AG04450 (cell line): ENCODE measurements around the gene RCCD1. TPM values are rescaled to one million over a fixed set of nuclear protein-coding genes. Genes with fewer than 3 reads are reported as not detected.

Experiments
- CTCF ChIA-PET: fragments of 300-600, 350-600 bp; formaldehyde crosslinking; extraction: SDS; loops from one replicate; lab custom pipeline; 2022; ENCODE audit warnings: antibody characterized with exemption, inconsistent platforms; lab: Charles Lee
- POLR2A ChIA-PET: fragments of 350-600 bp; formaldehyde crosslinking; extraction: SDS; loops from one replicate; lab custom pipeline; 2021; ENCODE audit warnings: antibody characterized with exemption, inconsistent platforms; lab: Yijun Ruan, JAX
- DNase-seq: peaks from one replicate; pipeline ENCODE4 v3.0.0-alpha.2; 2011; ENCODE audit warnings: low read depth, low spot score
- H3K27ac ChIP-seq: one replicate; pipeline ENCODE4 v1.5.1; 2012; ENCODE audit warnings: low read depth, low read length, control low read depth
- H3K27me3 ChIP-seq: one replicate; pipeline ENCODE4 v1.6.0; 2012; ENCODE audit warnings: low read length; ENCODE audit not compliant: control insufficient read depth, insufficient read depth
- H3K4me3 ChIP-seq: 2 replicates; pipeline ENCODE4 v1.5.1; 2011; ENCODE audit warnings: mild to moderate bottlenecking, low read depth, low read length, control low read depth
- H3K9me3 ChIP-seq: 2 replicates; pipeline ENCODE4 v1.5.1; 2012; ENCODE audit warnings: low read length; ENCODE audit not compliant: control insufficient read depth, insufficient read depth
- polyA plus RNA-seq: library from polyadenylated mRNA; depleted of rRNA; stranded (reverse); fragments of >200 nt; gene quantifications from 2 replicates; pipeline ENCODE4 v1.2.3, GENCODE V29; 2011
- TF ChIP-seq, protein P1 (sequence below): IDR thresholded peaks from 2 replicates; pipeline ENCODE4 v1.5.1; 2011; ENCODE audit warnings: low read depth, low read length, control low read depth, inconsistent platforms

The RCCD1 gene
- polyA plus RNA-seq, 1 experiment: 6.1 TPM

DNA sequence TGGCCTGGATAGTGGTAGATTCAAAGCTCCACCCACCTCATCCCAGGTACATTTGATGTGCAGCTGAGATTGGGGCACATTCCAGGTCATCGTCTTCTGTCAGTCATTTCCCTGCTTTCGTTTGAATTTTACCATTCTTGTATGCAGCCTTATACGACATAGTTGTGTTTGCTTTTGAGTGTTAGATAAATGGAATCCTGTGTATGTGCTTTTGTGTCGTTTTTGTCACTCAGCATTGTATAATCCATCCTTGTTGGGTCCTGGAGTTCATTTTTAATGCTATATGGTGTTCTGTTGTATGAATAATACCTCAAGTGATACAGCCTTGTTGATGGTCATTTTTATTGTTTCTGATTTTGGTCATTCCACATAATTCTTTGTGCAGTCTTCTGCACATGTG, 7.3 kb downstream of the RCCD1 start:
- CTCF ChIA-PET: interaction anchor here (0.8 to 8.7 kb wide), 2 partner anchors 27 to 87 kb away, joined by 3 to 157 read pairs; partner anchors contain the start of gene UNC45A
- no peak overlapping the region for H3K4me3 ChIP-seq
- no peaks in the 10 kb centered on the region for H3K27me3 ChIP-seq
- POLR2A ChIA-PET: no interaction called here
- H3K9me3 ChIP-seq: no peaks in the 10 kb centered on the region
- TF ChIP-seq, protein P1, sequence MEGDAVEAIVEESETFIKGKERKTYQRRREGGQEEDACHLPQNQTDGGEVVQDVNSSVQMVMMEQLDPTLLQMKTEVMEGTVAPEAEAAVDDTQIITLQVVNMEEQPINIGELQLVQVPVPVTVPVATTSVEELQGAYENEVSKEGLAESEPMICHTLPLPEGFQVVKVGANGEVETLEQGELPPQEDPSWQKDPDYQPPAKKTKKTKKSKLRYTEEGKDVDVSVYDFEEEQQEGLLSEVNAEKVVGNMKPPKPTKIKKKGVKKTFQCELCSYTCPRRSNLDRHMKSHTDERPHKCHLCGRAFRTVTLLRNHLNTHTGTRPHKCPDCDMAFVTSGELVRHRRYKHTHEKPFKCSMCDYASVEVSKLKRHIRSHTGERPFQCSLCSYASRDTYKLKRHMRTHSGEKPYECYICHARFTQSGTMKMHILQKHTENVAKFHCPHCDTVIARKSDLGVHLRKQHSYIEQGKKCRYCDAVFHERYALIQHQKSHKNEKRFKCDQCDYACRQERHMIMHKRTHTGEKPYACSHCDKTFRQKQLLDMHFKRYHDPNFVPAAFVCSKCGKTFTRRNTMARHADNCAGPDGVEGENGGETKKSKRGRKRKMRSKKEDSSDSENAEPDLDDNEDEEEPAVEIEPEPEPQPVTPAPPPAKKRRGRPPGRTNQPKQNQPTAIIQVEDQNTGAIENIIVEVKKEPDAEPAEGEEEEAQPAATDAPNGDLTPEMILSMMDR: no peak
- H3K27ac ChIP-seq: no peak overlapping the region
- no peak for DNase-seq

DNA sequence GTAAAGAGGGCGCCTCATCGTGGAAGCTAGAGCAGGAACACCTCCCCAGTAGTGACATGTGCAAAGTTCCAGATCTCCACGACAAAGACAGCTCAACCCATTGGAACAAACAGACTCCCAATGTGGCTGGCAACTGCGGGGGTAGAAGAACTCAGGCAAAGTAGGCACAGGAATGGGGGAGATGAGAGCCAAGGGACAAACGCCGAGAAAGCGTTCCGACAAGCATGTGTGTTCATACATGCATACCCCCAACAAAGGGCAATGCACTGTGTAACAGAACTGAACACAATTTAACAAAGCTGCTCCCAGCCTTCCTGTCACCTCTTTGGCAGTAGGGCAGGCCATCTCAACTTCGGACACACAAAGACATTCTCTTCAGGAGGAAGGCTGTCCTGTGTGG, 11.6 kb downstream of the RCCD1 start:
- DNase-seq: no peak
- ChIA-PET CTCF (interaction anchor here (0.7 to 1.9 kb wide), 2 partner anchors 10 to 83 kb away, joined by 3 to 23 read pairs; no protein-coding TSS in a partner anchor), POLR2A (interaction anchor here (0.5 to 0.8 kb wide), 2 partner anchors 13 to 110 kb away, joined by 3 to 5 read pairs; no protein-coding TSS in a partner anchor)
- TF ChIP-seq, protein P1: no peak
- Histone ChIP-seq H3K4me3 (no peak overlapping the region), H3K27me3 (no peaks in the 10 kb centered on the region), H3K27ac (no peak overlapping the region), H3K9me3 (no peaks in the 10 kb centered on the region)

DNA sequence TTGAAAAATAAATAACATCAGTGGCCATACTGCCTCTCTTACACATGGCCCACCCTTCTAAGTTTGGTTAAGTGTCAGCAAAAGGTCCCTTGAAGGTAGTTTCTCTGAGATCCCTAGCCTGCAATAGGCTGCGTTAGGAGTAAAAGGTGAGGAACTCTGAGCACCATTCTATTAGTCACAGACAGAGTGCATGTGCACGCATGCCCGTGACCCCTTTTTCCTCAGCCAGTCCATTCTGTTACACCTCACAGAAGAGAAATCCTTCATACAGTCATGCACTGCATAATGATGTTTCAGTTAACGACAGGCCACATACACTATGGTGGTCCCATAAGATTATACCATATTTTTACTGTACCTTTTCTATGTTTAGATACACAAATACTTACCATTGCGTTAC, 12.5 kb downstream of the RCCD1 start:
- Histone ChIP-seq H3K4me3 (no peak overlapping the region), H3K9me3 (no peaks in the 10 kb centered on the region), H3K27ac (no peak overlapping the region), H3K27me3 (no peaks in the 10 kb centered on the region)
- TF ChIP-seq, protein P1: no peak
- POLR2A ChIA-PET: no interaction called here
- CTCF ChIA-PET: interaction anchor here (1.4 to 1.9 kb wide), 2 partner anchors 11 to 89 kb away, joined by 3 to 23 read pairs; no protein-coding TSS in a partner anchor
- DNase-seq: no peak

DNA sequence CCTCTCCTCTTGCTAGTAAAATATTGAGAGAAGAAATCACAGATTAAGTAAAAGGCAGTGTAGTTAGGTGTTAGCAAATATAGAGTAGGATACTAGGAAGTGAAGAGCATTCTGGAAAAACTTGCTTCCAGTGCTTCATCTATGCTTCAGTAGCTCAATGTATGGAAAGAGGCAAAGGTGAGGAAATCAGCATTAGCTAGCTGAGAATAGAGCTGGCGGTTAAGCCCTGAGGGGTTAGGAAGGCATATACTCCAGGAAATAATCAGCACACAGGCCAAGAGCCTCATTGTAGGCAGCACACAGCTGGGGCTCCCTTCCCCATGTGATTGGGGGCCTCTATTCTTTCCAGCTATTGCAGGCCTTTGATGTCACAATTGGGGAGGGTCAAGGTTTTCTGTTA, 13.8 kb downstream of the RCCD1 start:
- ChIA-PET POLR2A (no interaction called here), CTCF (interaction anchor here (1.4 kb wide), 2 partner anchors 12 to 88 kb away, joined by 3 to 4 read pairs; no protein-coding TSS in a partner anchor)
- no peak for DNase-seq
- H3K27me3 ChIP-seq: no peaks in the 10 kb centered on the region
- no peak overlapping the region for H3K4me3 ChIP-seq
- H3K9me3 ChIP-seq: no peaks in the 10 kb centered on the region
- TF ChIP-seq, protein P1: no peak
- H3K27ac ChIP-seq: no peak overlapping the region

DNA sequence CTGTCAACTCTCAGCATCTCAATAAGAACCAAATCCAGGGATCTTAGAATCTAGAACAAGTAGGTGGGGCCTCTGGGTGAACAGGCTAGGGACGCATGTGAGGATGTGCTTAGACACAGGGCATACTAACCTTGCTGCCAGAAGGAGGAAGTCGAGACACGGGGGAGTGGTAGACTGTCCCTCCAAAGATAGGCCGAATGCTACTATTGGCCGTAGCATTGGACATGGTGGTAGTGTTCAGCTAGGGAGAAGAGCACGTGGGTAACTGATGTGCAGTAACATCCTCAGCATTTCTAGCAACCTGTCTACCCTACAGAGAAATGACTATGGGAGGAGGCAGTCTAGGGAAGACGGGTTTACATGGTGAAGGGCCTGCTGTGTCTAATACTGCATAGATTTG, 15.6 kb downstream of the RCCD1 start:
- Histone ChIP-seq H3K9me3 (no peaks in the 10 kb centered on the region), H3K27me3 (no peaks in the 10 kb centered on the region), H3K27ac (no peak overlapping the region), H3K4me3 (no peak overlapping the region)
- ChIA-PET CTCF (interaction anchor here (1.0 to 3.4 kb wide), 2 partner anchors 13 to 36 kb away, joined by 3 to 27 read pairs; no protein-coding TSS in a partner anchor), POLR2A (no interaction called here)
- DNase-seq: no peak
- TF ChIP-seq, protein P1: no peak
